Fibroblast of lung (primary cell): Measurements from ENCODE around the gene XRN2. TPM values are rescaled to one million over a fixed set of nuclear protein-coding genes. Genes with fewer than 3 reads are reported as not detected.

Source experiments
- DNase-seq, 2 donors: peaks; one replicate each; pipeline versions ENCODE4 v3.0.0 to v3.0.0-alpha.2; 2010; ENCODE audit warnings: low read depth in 2 of 2
- H2AFZ ChIP-seq: 2 replicates; pipeline ENCODE4 v1.5.1; 2012; ENCODE audit warnings: low read length, control low read depth, inconsistent platforms
- H3K27ac ChIP-seq: 2 replicates; pipeline ENCODE4 v1.5.1; 2011; ENCODE audit warnings: low read length, control low read depth; ENCODE audit not compliant: insufficient read depth
- H3K27me3 ChIP-seq: 2 replicates; pipeline ENCODE4 v1.5.1; 2011; ENCODE audit warnings: mild to moderate bottlenecking, low read length; ENCODE audit not compliant: control insufficient read depth, insufficient read depth
- H3K36me3 ChIP-seq: 2 replicates; pipeline ENCODE4 v1.5.1; 2011; ENCODE audit warnings: low read length; ENCODE audit not compliant: control insufficient read depth, insufficient read depth
- H3K4me1 ChIP-seq: 2 replicates; pipeline ENCODE4 v1.5.1; 2011; ENCODE audit warnings: low read length; ENCODE audit not compliant: control insufficient read depth, insufficient read depth; ENCODE audit errors: extremely low read depth
- H3K4me2 ChIP-seq: 2 replicates; pipeline ENCODE4 v1.5.1; 2011; ENCODE audit warnings: low read length, control low read depth; ENCODE audit not compliant: insufficient read depth; ENCODE audit errors: extremely low read depth
- H3K4me3 ChIP-seq, 4 experiments: fragments of 200-600 bp in 1 of 4; sonication (generic) in 1 of 4; replicated peaks in 1 of 4; 2 replicates each; pipeline ENCODE4 v1.5.1; 2011 to 2016; ENCODE audit warnings: low read length in 4 of 4, low read depth in 3 of 4, mild to moderate bottlenecking in 3 of 4, control low read depth in 2 of 4, inconsistent platforms in 1 of 4, mixed read lengths in 1 of 4; ENCODE audit not compliant: insufficient read depth in 1 of 4; ENCODE audit errors: control extremely low read depth in 1 of 4
- H3K79me2 ChIP-seq: 2 replicates; pipeline ENCODE4 v1.5.1; 2012; ENCODE audit warnings: mild to moderate bottlenecking, low read length, inconsistent platforms; ENCODE audit not compliant: control insufficient read depth, insufficient read depth
- H3K9ac ChIP-seq: 2 replicates; pipeline ENCODE4 v1.5.1; 2011; ENCODE audit warnings: mild to moderate bottlenecking, low read length, control low read depth; ENCODE audit not compliant: insufficient read depth
- H3K9me3 ChIP-seq: 2 replicates; pipeline ENCODE4 v1.5.1; 2012; ENCODE audit warnings: low read depth, low read length; ENCODE audit not compliant: control insufficient read depth, insufficient read depth
- H4K20me1 ChIP-seq: 2 replicates; pipeline ENCODE4 v1.5.1; 2011; ENCODE audit warnings: low read length; ENCODE audit not compliant: control insufficient read depth, insufficient read depth; ENCODE audit errors: extremely low read depth
- EZH2 ChIP-seq: IDR thresholded peaks from 2 replicates; pipeline ENCODE4 v1.5.1; 2012; ENCODE audit warnings: low read length, control low read depth, mild to moderate bottlenecking; ENCODE audit errors: missing control alignments
- polyA plus RNA-seq, 2 donors: library from polyadenylated mRNA; depleted of rRNA in 1 of 2; stranded (reverse) in 1 of 2; unstranded in 1 of 2; fragments of >200 nt; gene quantifications; 2 replicates each; pipeline ENCODE4 v1.2.1, GENCODE V29; 2011 to 2012; ENCODE audit warnings: missing spikeins in 1 of 2
- total RNA-seq: library from RNA; depleted of rRNA; stranded (reverse); fragments of >200 nt; gene quantifications from 2 replicates; pipeline ENCODE4 v1.2.1, GENCODE V29; 2014
- TF ChIP-seq, protein P1 (sequence below), 2 donors: IDR thresholded peaks in 1 of 2; conservative IDR thresholded peaks in 1 of 2; 1 replicate in 1 of 2; 2 replicates in 1 of 2; pipeline ENCODE4 v1.5.1; 2011 to 2012; ENCODE audit warnings: low read length in 2 of 2, control low read depth in 1 of 2, inconsistent platforms in 1 of 2, low read depth in 1 of 2, mild to moderate bottlenecking in 1 of 2

The XRN2 gene
- total and polyA plus RNA-seq, 2 donors (not counting 1 experiment from before 2014, with no cell fraction given): 99.3 to 99.6 TPM

DNA sequence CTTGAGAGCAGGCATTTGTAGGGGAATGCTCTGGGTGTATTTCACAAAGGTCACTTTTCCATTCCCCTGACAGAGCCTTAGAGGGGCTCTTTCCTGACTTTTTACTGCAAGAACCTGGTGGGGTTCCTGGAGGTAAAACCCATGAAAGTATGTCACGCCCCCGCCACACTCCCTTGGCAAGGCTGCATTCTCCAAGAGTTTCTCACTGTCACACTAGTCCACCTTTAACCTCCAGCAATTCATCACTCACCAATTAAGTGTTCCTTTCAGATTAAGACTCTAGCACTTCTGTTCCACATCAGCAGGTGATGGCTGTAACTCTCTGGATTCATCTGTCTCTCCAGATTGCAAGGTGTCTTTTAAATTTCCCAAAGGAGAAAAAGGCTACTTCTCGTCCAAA is 126.9 kb downstream of the XRN2 start:
- H3K4me2 ChIP-seq: no peak overlapping the region
- no peaks in the 10 kb centered on the region for H3K27me3 ChIP-seq
- H2AFZ ChIP-seq: no peak overlapping the region
- no peaks in the 10 kb centered on the region for H3K4me1 ChIP-seq
- TF ChIP-seq, protein P1, sequence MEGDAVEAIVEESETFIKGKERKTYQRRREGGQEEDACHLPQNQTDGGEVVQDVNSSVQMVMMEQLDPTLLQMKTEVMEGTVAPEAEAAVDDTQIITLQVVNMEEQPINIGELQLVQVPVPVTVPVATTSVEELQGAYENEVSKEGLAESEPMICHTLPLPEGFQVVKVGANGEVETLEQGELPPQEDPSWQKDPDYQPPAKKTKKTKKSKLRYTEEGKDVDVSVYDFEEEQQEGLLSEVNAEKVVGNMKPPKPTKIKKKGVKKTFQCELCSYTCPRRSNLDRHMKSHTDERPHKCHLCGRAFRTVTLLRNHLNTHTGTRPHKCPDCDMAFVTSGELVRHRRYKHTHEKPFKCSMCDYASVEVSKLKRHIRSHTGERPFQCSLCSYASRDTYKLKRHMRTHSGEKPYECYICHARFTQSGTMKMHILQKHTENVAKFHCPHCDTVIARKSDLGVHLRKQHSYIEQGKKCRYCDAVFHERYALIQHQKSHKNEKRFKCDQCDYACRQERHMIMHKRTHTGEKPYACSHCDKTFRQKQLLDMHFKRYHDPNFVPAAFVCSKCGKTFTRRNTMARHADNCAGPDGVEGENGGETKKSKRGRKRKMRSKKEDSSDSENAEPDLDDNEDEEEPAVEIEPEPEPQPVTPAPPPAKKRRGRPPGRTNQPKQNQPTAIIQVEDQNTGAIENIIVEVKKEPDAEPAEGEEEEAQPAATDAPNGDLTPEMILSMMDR (conservative IDR thresholded peaks at IDR 0.05 in 1 of 2, IDR thresholded peaks at IDR 0.05 in 1 of 2; ENCODE audit: low read depth in 1 of 2, low read length in 2 of 2): no peak
- TF ChIP-seq EZH2: no peak
- no peak overlapping the region for H3K9ac ChIP-seq
- H3K9me3 ChIP-seq: no peaks in the 10 kb centered on the region
- no peaks in the 10 kb centered on the region for H3K79me2 ChIP-seq
- H3K4me3 ChIP-seq: no peak overlapping the region
- H3K27ac ChIP-seq: no peak overlapping the region
- DNase-seq: no peak
- no peaks in the 10 kb centered on the region for H4K20me1 ChIP-seq
- no peaks in the 10 kb centered on the region for H3K36me3 ChIP-seq

DNA sequence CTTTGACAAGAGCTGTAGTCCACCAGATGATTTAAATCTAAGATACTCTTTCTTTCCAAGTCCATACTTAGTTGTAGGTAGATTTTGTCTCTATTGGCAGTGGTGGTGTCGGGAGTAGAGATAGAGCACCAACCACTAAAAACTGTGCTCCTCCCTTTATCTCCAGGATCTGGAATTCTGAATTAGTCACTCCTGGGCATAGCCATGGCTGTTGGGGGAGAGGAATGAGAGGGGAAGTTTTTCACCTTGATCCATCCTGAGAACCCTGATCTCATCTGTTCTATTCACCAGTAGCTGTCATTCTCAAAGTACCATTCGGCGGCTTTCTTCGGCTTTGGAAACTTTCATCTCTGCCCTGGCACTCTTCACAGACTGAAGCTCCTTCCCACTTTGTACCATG is 129.8 kb downstream of the XRN2 start:
- no peak for TF ChIP-seq EZH2
- TF ChIP-seq, protein P1 (conservative IDR thresholded peaks at IDR 0.05 in 1 of 2, IDR thresholded peaks at IDR 0.05 in 1 of 2; ENCODE audit: low read depth in 1 of 2, low read length in 2 of 2): no peak
- Histone ChIP-seq H3K4me3 (no peak overlapping the region), H3K27ac (no peak overlapping the region), H4K20me1 (no peaks in the 10 kb centered on the region), H3K4me1 (peaks cover 2% of the 10 kb centered on the region), H3K79me2 (no peaks in the 10 kb centered on the region), H2AFZ (no peak overlapping the region), H3K27me3 (no peaks in the 10 kb centered on the region), H3K36me3 (no peaks in the 10 kb centered on the region), H3K9ac (no peak overlapping the region), H3K9me3 (no peaks in the 10 kb centered on the region), H3K4me2 (no peak overlapping the region)
- DNase-seq: peak in 1 of 2 donors; percentile 5

DNA sequence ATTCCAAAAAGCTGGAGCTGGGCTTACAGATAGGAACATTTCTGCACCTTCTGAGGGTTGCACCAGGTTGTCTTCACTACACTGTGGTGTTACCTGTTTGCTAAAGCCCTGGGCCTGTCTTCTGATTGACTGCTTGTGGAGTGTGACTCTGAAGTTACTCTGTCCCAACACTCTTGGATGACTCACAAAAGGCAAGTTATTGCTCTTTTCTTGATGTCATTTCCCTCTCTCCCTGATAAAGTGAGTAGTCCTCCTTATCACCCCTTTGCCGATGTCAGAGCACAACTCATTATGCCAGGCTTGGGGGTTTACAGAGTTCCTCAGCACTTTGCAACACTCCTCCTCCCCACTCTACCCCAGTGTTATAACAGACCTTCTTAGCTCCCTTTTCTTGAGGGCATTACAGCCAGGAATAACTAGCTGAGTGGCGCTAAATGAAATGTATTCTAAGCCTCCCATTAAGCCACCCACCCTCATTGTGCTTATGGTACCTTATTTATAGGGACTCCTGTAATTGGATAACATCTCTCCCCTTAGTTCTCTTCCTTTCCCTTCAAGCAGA is 130.3 kb downstream of the XRN2 start:
- H3K4me1 ChIP-seq: peaks cover 2% of the 10 kb centered on the region
- no peak overlapping the region for H3K27ac ChIP-seq
- H3K9ac ChIP-seq: no peak overlapping the region
- H3K4me3 ChIP-seq: no peak overlapping the region
- H3K9me3 ChIP-seq: no peaks in the 10 kb centered on the region
- H4K20me1 ChIP-seq: no peaks in the 10 kb centered on the region
- TF ChIP-seq, protein P1 (conservative IDR thresholded peaks at IDR 0.05 in 1 of 2, IDR thresholded peaks at IDR 0.05 in 1 of 2; ENCODE audit: low read depth in 1 of 2, low read length in 2 of 2): no peak
- TF ChIP-seq EZH2: no peak
- no peak overlapping the region for H2AFZ ChIP-seq
- no peaks in the 10 kb centered on the region for H3K36me3 ChIP-seq
- H3K27me3 ChIP-seq: no peaks in the 10 kb centered on the region
- no peaks in the 10 kb centered on the region for H3K79me2 ChIP-seq
- H3K4me2 ChIP-seq: no peak overlapping the region
- peak in 1 of 2 donors; percentile 45 for DNase-seq
